ENCODE results near the gene USP10.

DNA sequence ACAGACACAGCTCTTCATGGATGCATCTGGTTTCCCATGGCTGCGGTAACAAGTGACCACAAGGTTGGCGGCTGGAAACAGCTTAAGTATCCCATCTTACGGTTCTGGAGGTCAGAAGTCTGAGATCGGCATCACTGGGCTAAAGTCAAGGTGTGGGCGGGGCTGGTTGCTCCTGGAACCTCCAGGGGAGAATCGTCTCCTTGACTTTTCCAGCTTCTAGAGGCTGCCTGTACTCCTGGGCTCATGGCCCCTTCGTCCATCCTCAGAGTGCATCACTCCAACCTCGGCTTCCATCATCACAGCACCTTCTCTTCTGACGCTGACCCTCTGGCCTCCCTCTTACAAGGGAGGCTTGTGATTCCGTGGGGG is 107.1 kb downstream of the USP10 start:
- TF ChIP-seq, protein P1, sequence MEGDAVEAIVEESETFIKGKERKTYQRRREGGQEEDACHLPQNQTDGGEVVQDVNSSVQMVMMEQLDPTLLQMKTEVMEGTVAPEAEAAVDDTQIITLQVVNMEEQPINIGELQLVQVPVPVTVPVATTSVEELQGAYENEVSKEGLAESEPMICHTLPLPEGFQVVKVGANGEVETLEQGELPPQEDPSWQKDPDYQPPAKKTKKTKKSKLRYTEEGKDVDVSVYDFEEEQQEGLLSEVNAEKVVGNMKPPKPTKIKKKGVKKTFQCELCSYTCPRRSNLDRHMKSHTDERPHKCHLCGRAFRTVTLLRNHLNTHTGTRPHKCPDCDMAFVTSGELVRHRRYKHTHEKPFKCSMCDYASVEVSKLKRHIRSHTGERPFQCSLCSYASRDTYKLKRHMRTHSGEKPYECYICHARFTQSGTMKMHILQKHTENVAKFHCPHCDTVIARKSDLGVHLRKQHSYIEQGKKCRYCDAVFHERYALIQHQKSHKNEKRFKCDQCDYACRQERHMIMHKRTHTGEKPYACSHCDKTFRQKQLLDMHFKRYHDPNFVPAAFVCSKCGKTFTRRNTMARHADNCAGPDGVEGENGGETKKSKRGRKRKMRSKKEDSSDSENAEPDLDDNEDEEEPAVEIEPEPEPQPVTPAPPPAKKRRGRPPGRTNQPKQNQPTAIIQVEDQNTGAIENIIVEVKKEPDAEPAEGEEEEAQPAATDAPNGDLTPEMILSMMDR (tag by site-specific recombination; IDR thresholded peaks at IDR 0.05) = no peak
- TF ChIP-seq ZBTB1 (tag by site-specific recombination; IDR thresholded peaks at IDR 0.05) (no peak), ZNF558 (tag by site-specific recombination; IDR thresholded peaks at IDR 0.05) (no peak), MEIS1 (CRISPR knock-in tag; IDR thresholded peaks at IDR 0.05; ENCODE audit: borderline replicate concordance) (no peak), ZNF830 (tag by site-specific recombination; IDR thresholded peaks at IDR 0.05; ENCODE audit: low read depth) (no peak), ZNF768 (tag by site-specific recombination; IDR thresholded peaks at IDR 0.05) (no peak), ZNF639 (tag by site-specific recombination; IDR thresholded peaks at IDR 0.05) (no peak), ZBTB44 (tag by site-specific recombination; IDR thresholded peaks at IDR 0.05) (no peak), ZNF274 (IDR thresholded peaks at IDR 0.05; ENCODE audit: low read length) (no peak), ZNF274 (tag by site-specific recombination; IDR thresholded peaks at IDR 0.05; ENCODE audit: borderline replicate concordance) (no peak), ZBTB8A (tag by site-specific recombination; IDR thresholded peaks at IDR 0.05) (no peak), GLI4 (tag by site-specific recombination; IDR thresholded peaks at IDR 0.05) (no peak), ZNF529 (tag by site-specific recombination; IDR thresholded peaks at IDR 0.05; ENCODE audit: insufficient replicate concordance) (no peak), ZEB2 (tag by site-specific recombination; IDR thresholded peaks at IDR 0.05) (no peak)

Measured in HEK293 (cell line).